ENCODE measurements around the gene CD22. TPM values are rescaled to one million over a fixed set of nuclear protein-coding genes. Genes with fewer than 3 reads are reported as not detected.

CD22 gene
- total and polyA plus RNA-seq, 7 donors: 0.11 to 3.2 (median 0.32) TPM

GRCh38 chr19:35396240-35396885, 67.4 kb downstream of the CD22 start:
- Histone ChIP-seq H3K27me3 (ENCODE audit: insufficient read depth in 3 of 3, low read length in 2 of 3) (peaks cover 0 to 5% (median 2%) of the 10 kb centered on the region in 3 donors), H3K27ac (no peak overlapping the region), H3K4me1 (no peaks in the 10 kb centered on the region), H3K4me3 (no peak overlapping the region), H3K36me3 (ENCODE audit: insufficient read depth in 1 of 2, low read depth in 1 of 2) (no peaks in the 10 kb centered on the region), H3K9me3 (no peaks in the 10 kb centered on the region)
- ATAC-seq (no peak), DNase-seq (no peak)
- WGBS, 3 donors: 76 to 89% (median 83%) methylated on average over 14 of the region's 14 CpGs
- intact Hi-C loops (cut with DNase I): no loop called here
- TF ChIP-seq, protein P1, sequence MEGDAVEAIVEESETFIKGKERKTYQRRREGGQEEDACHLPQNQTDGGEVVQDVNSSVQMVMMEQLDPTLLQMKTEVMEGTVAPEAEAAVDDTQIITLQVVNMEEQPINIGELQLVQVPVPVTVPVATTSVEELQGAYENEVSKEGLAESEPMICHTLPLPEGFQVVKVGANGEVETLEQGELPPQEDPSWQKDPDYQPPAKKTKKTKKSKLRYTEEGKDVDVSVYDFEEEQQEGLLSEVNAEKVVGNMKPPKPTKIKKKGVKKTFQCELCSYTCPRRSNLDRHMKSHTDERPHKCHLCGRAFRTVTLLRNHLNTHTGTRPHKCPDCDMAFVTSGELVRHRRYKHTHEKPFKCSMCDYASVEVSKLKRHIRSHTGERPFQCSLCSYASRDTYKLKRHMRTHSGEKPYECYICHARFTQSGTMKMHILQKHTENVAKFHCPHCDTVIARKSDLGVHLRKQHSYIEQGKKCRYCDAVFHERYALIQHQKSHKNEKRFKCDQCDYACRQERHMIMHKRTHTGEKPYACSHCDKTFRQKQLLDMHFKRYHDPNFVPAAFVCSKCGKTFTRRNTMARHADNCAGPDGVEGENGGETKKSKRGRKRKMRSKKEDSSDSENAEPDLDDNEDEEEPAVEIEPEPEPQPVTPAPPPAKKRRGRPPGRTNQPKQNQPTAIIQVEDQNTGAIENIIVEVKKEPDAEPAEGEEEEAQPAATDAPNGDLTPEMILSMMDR (IDR thresholded peaks at IDR 0.05): no peak

Other genes with a start within 250 kb of the CD22 start
- gene FXYD3, start 213.4 kb upstream of the CD22 start, total RNA-seq: not detected
- gene FXYD3, start 213.4 kb upstream of the CD22 start, polyA plus RNA-seq: under 1 TPM; 0.10 to 0.38 (median 0.13) TPM
- gene LGI4, start 194.1 kb upstream of the CD22 start, total RNA-seq: 10 to 100 TPM in 3 of 4 donors, 1 to 10 TPM in 1; 3.3 to 22.1 (median 17.3) TPM
- 10 to 100 TPM in 1 of 3 donors, 1 to 10 TPM in 2; 3.2 to 17.1 (median 9.5) TPM for gene LGI4, start 194.1 kb upstream of the CD22 start, polyA plus RNA-seq
- gene FXYD1, start 190.4 kb upstream of the CD22 start, total RNA-seq: 100 to 1,000 TPM; 409 to 860 (median 548) TPM
- gene FXYD1, start 190.4 kb upstream of the CD22 start, polyA plus RNA-seq: 100 to 1,000 TPM; 210 to 581 (median 299) TPM
- under 1 TPM in 3 of 4 donors, not detected in 1; 0.56 to 0.65 (median 0.58) TPM for gene FXYD7, start 185.9 kb upstream of the CD22 start, total RNA-seq
- under 1 TPM in 1 of 3 donors, not detected in 2; 0.13 TPM for gene FXYD7, start 185.9 kb upstream of the CD22 start, polyA plus RNA-seq
- gene FXYD5, start 174.5 kb upstream of the CD22 start, total RNA-seq: 10 to 100 TPM in 3 of 4 donors, 1 to 10 TPM in 1; 9.5 to 14.8 (median 11.7) TPM
- gene FXYD5, start 174.5 kb upstream of the CD22 start, polyA plus RNA-seq: 10 to 100 TPM in 2 of 3 donors, 1 to 10 TPM in 1; 6.4 to 19.1 (median 11.5) TPM
- gene FAM187B, start 100.4 kb upstream of the CD22 start, total RNA-seq: not detected
- gene FAM187B, start 100.4 kb upstream of the CD22 start, polyA plus RNA-seq: under 1 TPM in 1 of 3 donors, not detected in 2; 0.03 TPM
- 1 to 10 TPM; 1.8 to 5.2 (median 2.7) TPM for gene LSR, start 80.2 kb upstream of the CD22 start, total RNA-seq
- 1 to 10 TPM; 1.7 to 4.4 (median 2.4) TPM for gene LSR, start 80.2 kb upstream of the CD22 start, polyA plus RNA-seq
- gene USF2, start 60.2 kb upstream of the CD22 start, total RNA-seq: 100 to 1,000 TPM; 141 to 196 (median 188) TPM
- 100 to 1,000 TPM in 2 of 3 donors, 10 to 100 TPM in 1; 94.4 to 179 (median 142) TPM for gene USF2, start 60.2 kb upstream of the CD22 start, polyA plus RNA-seq
- gene HAMP, start 46.7 kb upstream of the CD22 start, total RNA-seq: under 1 TPM in 2 of 4 donors, not detected in 2; 0.22 to 0.42 TPM
- not detected for gene HAMP, start 46.7 kb upstream of the CD22 start, polyA plus RNA-seq
- gene MAG, start 37.0 kb upstream of the CD22 start, total RNA-seq: under 1 TPM in 1 of 4 donors, not detected in 3; 0.11 TPM
- gene MAG, start 37.0 kb upstream of the CD22 start, polyA plus RNA-seq: under 1 TPM in 2 of 3 donors, not detected in 1; 0.05 to 0.30 TPM
- not detected for gene FFAR1, start 18.7 kb downstream of the CD22 start, total RNA-seq
- gene FFAR1, start 18.7 kb downstream of the CD22 start, polyA plus RNA-seq: not detected
- under 1 TPM in 2 of 4 donors, not detected in 2; 0.17 to 0.22 TPM for gene FFAR3, start 29.3 kb downstream of the CD22 start, total RNA-seq
- under 1 TPM in 1 of 3 donors, not detected in 2; 0.04 TPM for gene FFAR3, start 29.3 kb downstream of the CD22 start, polyA plus RNA-seq
- not detected for gene GPR42, start 41.9 kb downstream of the CD22 start, total RNA-seq
- not detected for gene GPR42, start 41.9 kb downstream of the CD22 start, polyA plus RNA-seq
- under 1 TPM in 3 of 4 donors, not detected in 1; 0.13 to 0.47 (median 0.41) TPM for gene FFAR2, start 119.1 kb downstream of the CD22 start, total RNA-seq
- under 1 TPM; 0.07 to 0.16 (median 0.08) TPM for gene FFAR2, start 119.1 kb downstream of the CD22 start, polyA plus RNA-seq
- not detected for gene KRTDAP, start 161.3 kb downstream of the CD22 start, total RNA-seq
- not detected for gene KRTDAP, start 161.3 kb downstream of the CD22 start, polyA plus RNA-seq
- under 1 TPM in 3 of 4 donors, not detected in 1; 0.44 to 0.63 (median 0.45) TPM for gene DMKN, start 184.5 kb downstream of the CD22 start, total RNA-seq
- under 1 TPM; 0.21 to 0.77 (median 0.73) TPM for gene DMKN, start 184.5 kb downstream of the CD22 start, polyA plus RNA-seq
- not detected for gene SBSN, start 199.1 kb downstream of the CD22 start, total RNA-seq
- gene SBSN, start 199.1 kb downstream of the CD22 start, polyA plus RNA-seq: under 1 TPM in 1 of 3 donors, not detected in 2; 0.09 TPM
- gene GAPDHS, start 204.3 kb downstream of the CD22 start, total RNA-seq: not detected
- gene GAPDHS, start 204.3 kb downstream of the CD22 start, polyA plus RNA-seq: not detected
- gene TMEM147, start 216.4 kb downstream of the CD22 start, total RNA-seq: 100 to 1,000 TPM in 1 of 4 donors, 10 to 100 TPM in 3; 77.1 to 103 (median 85.5) TPM
- 100 to 1,000 TPM; 143 to 245 (median 202) TPM for gene TMEM147, start 216.4 kb downstream of the CD22 start, polyA plus RNA-seq
- gene ATP4A, start 234.5 kb downstream of the CD22 start, total RNA-seq: not detected
- gene ATP4A, start 234.5 kb downstream of the CD22 start, polyA plus RNA-seq: not detected

Data from psoas muscle (tissue), 8 donors.